NCI-H2196 (cell line): Measurements from ENCODE around the gene CACTIN.

ENCODE experiments used
- DNase-seq: peaks from one replicate; lab custom pipeline; 2025; ENCODE audit not compliant: unreplicated experiment; lab: John Stamatoyannopoulos, UW

Gene CACTIN

GRCh38 chr19:3610745-3611717 lies 15.6 kb downstream of the CACTIN start:
- no peak for DNase-seq

GRCh38 chr19:3609779-3610719 lies 16.5 kb downstream of the CACTIN start:
- no peak for DNase-seq

GRCh38 chr19:3608750-3609322 lies 17.8 kb downstream of the CACTIN start:
- no peak for DNase-seq

- DNase-seq = no peak
Observed at GRCh38 chr19:3608079-3608641, 18.4 kb downstream of the CACTIN start.

- no peak for DNase-seq
Observed at GRCh38 chr19:3607303-3608078, 19.1 kb downstream of the CACTIN start.

GRCh38 chr19:3606690-3607289 lies 19.8 kb downstream of the CACTIN start, which contains the start of gene TBXA2R:
Gene TBXA2R (minus strand): TSS chr19:3606875. CDS start chr19:3600634, 6,241 bp downstream.
- peak; percentile 56 for DNase-seq

- peak; percentile 56 for DNase-seq
Observed at GRCh38 chr19:3606174-3606689, 20.4 kb downstream of the CACTIN start.

- DNase-seq = no peak
Observed at GRCh38 chr19:3605770-3606169, 20.8 kb downstream of the CACTIN start.

GRCh38 chr19:3605361-3605760 lies 21.2 kb downstream of the CACTIN start:
- DNase-seq = no peak

GRCh38 chr19:3604987-3605343 lies 21.6 kb downstream of the CACTIN start:
- DNase-seq = no peak

GRCh38 chr19:3604227-3604986 lies 22.2 kb downstream of the CACTIN start:
- DNase-seq = no peak

GRCh38 chr19:3603121-3603811 lies 23.3 kb downstream of the CACTIN start:
- no peak for DNase-seq

- DNase-seq = no peak
Observed at GRCh38 chr19:3601021-3601420, 25.6 kb downstream of the CACTIN start.

- no peak for DNase-seq
Observed at GRCh38 chr19:3599776-3600187, 26.8 kb downstream of the CACTIN start.

GRCh38 chr19:3595521-3596061 lies 31.0 kb downstream of the CACTIN start:
- no peak for DNase-seq

- no peak for DNase-seq
Observed at GRCh38 chr19:3593156-3593555, 33.4 kb downstream of the CACTIN start.

GRCh38 chr19:3591876-3592613 lies 34.5 kb downstream of the CACTIN start:
- DNase-seq = no peak
